ENCODE results near the gene ADRA2C. TPM values are rescaled to one million over a fixed set of nuclear protein-coding genes. Genes with fewer than 3 reads are reported as not detected.
A peak's percentile ranks its signal among the peaks of the same experiment; 100 is the strongest.

ADRA2C gene
- total RNA-seq, 1 experiment from 2014 or later = 0.58 TPM

GRCh38 chr4:3791910-3792542 lies 25.8 kb downstream of the ADRA2C start:
- DNase-seq (ENCODE audit: low read depth) = peak; percentile 13

GRCh38 chr4:3792813-3793212 lies 26.6 kb downstream of the ADRA2C start:
- no peak for DNase-seq (ENCODE audit: low read depth)

- DNase-seq (ENCODE audit: low read depth) = no peak
These were observed 27.4 kb downstream of the ADRA2C start for GRCh38 chr4:3793545-3793944.

- no peak for DNase-seq (ENCODE audit: low read depth)
These were observed 30.8 kb downstream of the ADRA2C start for GRCh38 chr4:3796960-3797359.

GRCh38 chr4:3797831-3798790 lies 31.9 kb downstream of the ADRA2C start:
- no peak for DNase-seq (ENCODE audit: low read depth)

- no peak for DNase-seq (ENCODE audit: low read depth)
These were observed 33.3 kb downstream of the ADRA2C start for GRCh38 chr4:3799496-3799895.

- DNase-seq (ENCODE audit: low read depth) = no peak
These were observed 34.2 kb downstream of the ADRA2C start for GRCh38 chr4:3800351-3800750.

GRCh38 chr4:3801521-3801920 lies 35.3 kb downstream of the ADRA2C start:
- no peak for DNase-seq (ENCODE audit: low read depth)

- DNase-seq (ENCODE audit: low read depth) = no peak
These were observed 35.9 kb downstream of the ADRA2C start for GRCh38 chr4:3801931-3802550.

GRCh38 chr4:3802571-3803474 lies 36.6 kb downstream of the ADRA2C start:
- no peak for DNase-seq (ENCODE audit: low read depth)

- no peak for DNase-seq (ENCODE audit: low read depth)
These were observed 37.3 kb downstream of the ADRA2C start for GRCh38 chr4:3803475-3803847.

- no peak for DNase-seq (ENCODE audit: low read depth)
These were observed 37.8 kb downstream of the ADRA2C start for GRCh38 chr4:3803946-3804345.

- DNase-seq (ENCODE audit: low read depth) = no peak
These were observed 38.8 kb downstream of the ADRA2C start for GRCh38 chr4:3805026-3805425.

- DNase-seq (ENCODE audit: low read depth) = no peak
These were observed 39.5 kb downstream of the ADRA2C start for GRCh38 chr4:3805731-3806130.

- DNase-seq (ENCODE audit: low read depth) = no peak
These were observed 41.1 kb downstream of the ADRA2C start for GRCh38 chr4:3807311-3807710.

GRCh38 chr4:3807822-3808496 lies 41.8 kb downstream of the ADRA2C start:
- DNase-seq (ENCODE audit: low read depth) = no peak

- DNase-seq (ENCODE audit: low read depth) = no peak
These were observed 42.4 kb downstream of the ADRA2C start for GRCh38 chr4:3808597-3808996.

GRCh38 chr4:3809028-3809427 lies 42.8 kb downstream of the ADRA2C start:
- DNase-seq (ENCODE audit: low read depth) = no peak

- no peak for DNase-seq (ENCODE audit: low read depth)
These were observed 43.4 kb downstream of the ADRA2C start for GRCh38 chr4:3809451-3810110.

GRCh38 chr4:3810111-3810680 lies 44.0 kb downstream of the ADRA2C start:
- DNase-seq (ENCODE audit: low read depth) = no peak
